Measurements from ENCODE around the gene HPGDS. TPM values are rescaled to one million over a fixed set of nuclear protein-coding genes. Genes with fewer than 3 reads are reported as not detected.

Gene HPGDS
- total and polyA plus RNA-seq, 2 experiments from 2014 or later = not detected

DNA sequence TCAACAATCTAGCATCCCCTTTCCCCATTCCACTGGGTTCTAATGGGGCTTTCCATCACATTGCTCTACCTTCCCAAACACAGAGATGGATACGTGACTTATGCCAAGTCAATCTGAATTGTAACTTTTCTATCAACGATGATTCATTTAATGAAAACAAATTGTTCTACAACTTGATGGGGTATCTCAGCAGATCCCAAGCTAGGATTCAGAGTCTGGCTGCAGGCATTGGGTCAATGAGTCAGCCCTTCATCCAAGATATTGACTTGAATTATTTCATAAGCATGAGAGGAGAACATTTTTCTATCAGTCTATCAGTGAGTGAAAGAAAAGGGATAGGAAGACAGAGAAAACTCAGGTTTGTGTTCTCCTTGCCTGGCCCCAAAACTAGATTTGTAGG, 15.0 kb upstream of the HPGDS start (continued):
- TF ChIP-seq STAT1 (IDR thresholded peaks at IDR 0.05; ENCODE audit: unreplicated experiment) (no peak), EZH2phosphoT487 (IDR thresholded peaks at IDR 0.05; ENCODE audit: unreplicated experiment) (no peak), JUNB (IDR thresholded peaks at IDR 0.05; ENCODE audit: unreplicated experiment) (no peak)
- TF ChIP-seq, protein P1, sequence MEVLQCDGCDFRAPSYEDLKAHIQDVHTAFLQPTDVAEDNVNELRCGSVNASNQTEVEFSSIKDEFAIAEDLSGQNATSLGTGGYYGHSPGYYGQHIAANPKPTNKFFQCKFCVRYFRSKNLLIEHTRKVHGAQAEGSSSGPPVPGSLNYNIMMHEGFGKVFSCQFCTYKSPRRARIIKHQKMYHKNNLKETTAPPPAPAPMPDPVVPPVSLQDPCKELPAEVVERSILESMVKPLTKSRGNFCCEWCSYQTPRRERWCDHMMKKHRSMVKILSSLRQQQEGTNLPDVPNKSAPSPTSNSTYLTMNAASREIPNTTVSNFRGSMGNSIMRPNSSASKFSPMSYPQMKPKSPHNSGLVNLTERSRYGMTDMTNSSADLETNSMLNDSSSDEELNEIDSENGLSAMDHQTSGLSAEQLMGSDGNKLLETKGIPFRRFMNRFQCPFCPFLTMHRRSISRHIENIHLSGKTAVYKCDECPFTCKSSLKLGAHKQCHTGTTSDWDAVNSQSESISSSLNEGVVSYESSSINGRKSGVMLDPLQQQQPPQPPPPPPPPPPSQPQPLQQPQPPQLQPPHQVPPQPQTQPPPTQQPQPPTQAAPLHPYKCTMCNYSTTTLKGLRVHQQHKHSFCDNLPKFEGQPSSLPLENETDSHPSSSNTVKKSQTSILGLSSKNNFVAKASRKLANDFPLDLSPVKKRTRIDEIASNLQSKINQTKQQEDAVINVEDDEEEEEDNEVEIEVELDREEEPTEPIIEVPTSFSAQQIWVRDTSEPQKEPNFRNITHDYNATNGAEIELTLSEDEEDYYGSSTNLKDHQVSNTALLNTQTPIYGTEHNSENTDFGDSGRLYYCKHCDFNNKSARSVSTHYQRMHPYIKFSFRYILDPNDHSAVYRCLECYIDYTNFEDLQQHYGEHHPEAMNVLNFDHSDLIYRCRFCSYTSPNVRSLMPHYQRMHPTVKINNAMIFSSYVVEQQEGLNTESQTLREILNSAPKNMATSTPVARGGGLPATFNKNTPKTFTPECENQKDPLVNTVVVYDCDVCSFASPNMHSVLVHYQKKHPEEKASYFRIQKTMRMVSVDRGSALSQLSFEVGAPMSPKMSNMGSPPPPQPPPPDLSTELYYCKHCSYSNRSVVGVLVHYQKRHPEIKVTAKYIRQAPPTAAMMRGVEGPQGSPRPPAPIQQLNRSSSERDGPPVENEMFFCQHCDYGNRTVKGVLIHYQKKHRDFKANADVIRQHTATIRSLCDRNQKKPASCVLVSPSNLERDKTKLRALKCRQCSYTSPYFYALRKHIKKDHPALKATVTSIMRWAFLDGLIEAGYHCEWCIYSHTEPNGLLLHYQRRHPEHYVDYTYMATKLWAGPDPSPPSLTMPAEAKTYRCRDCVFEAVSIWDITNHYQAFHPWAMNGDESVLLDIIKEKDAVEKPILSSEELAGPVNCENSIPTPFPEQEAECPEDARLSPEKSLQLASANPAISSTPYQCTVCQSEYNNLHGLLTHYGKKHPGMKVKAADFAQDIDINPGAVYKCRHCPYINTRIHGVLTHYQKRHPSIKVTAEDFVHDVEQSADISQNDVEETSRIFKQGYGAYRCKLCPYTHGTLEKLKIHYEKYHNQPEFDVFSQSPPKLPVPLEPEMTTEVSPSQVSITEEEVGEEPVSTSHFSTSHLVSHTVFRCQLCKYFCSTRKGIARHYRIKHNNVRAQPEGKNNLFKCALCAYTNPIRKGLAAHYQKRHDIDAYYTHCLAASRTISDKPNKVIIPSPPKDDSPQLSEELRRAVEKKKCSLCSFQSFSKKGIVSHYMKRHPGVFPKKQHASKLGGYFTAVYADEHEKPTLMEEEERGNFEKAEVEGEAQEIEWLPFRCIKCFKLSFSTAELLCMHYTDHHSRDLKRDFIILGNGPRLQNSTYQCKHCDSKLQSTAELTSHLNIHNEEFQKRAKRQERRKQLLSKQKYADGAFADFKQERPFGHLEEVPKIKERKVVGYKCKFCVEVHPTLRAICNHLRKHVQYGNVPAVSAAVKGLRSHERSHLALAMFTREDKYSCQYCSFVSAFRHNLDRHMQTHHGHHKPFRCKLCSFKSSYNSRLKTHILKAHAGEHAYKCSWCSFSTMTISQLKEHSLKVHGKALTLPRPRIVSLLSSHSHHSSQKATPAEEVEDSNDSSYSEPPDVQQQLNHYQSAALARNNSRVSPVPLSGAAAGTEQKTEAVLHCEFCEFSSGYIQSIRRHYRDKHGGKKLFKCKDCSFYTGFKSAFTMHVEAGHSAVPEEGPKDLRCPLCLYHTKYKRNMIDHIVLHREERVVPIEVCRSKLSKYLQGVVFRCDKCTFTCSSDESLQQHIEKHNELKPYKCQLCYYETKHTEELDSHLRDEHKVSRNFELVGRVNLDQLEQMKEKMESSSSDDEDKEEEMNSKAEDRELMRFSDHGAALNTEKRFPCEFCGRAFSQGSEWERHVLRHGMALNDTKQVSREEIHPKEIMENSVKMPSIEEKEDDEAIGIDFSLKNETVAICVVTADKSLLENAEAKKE (CRISPR knock-in tag; IDR thresholded peaks at IDR 0.05) = no peak

DNA sequence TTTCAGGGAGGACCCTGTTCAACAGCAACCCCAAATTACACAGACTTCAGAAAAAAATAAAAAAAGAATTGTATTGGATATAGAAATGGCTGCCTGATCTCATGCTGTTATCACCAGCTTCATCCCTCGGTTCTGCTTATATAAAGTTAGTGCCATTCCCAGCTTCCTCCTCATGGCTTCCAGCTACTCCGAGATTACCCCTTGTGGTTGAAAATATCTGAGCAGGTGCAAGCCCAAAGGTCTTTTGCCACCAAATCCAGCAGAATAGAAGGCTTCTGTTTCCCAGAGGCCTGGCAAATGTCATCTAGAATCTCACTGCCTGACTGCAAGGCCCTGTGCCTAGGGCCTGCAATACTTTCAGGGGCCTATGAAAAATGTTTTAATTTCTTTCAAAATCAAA, 13.8 kb upstream of the HPGDS start:
- peaks cover 4% of the 10 kb centered on the region for H3K4me1 Mint-ChIP-seq
- ATAC-seq (peak; percentile 46; the same call in 2 of the 3 replicates), DNase-seq (ENCODE audit: low spot score) (peak; percentile 47)
- H3K4me2 ChIP-seq = no peak overlapping the region
- no peaks in the 10 kb centered on the region for H3K27me3 ChIP-seq (ENCODE audit: insufficient read depth)
- no peaks in the 10 kb centered on the region for H3K79me2 ChIP-seq (replicated peaks; ENCODE audit: insufficient read depth)
- no peak overlapping the region for H3K4me3 ChIP-seq
- no peak overlapping the region for H3K27ac Mint-ChIP-seq
- no peak overlapping the region for H2AFZ ChIP-seq
- no peaks in the 10 kb centered on the region for H3K27me3 Mint-ChIP-seq (ENCODE audit: insufficient read depth, low read depth, poor library complexity)
- no peaks in the 10 kb centered on the region for H4K20me1 ChIP-seq (replicated peaks; ENCODE audit: insufficient read depth)
- no peaks in the 10 kb centered on the region for H3F3A ChIP-seq (replicated peaks; ENCODE audit: low read depth)
- H3K4me3 Mint-ChIP-seq = no peak overlapping the region
- no peaks in the 10 kb centered on the region for H3K4me1 ChIP-seq (ENCODE audit: insufficient read depth)
- no peaks in the 10 kb centered on the region for H3K9me3 Mint-ChIP-seq
- no peaks in the 10 kb centered on the region for H3K36me3 ChIP-seq (ENCODE audit: insufficient read depth)
- no peaks in the 10 kb centered on the region for H3K36me3 Mint-ChIP-seq (ENCODE audit: low read depth)
- H3K9me2 ChIP-seq (ENCODE audit: insufficient read depth) = no peaks in the 10 kb centered on the region
- H3K27ac ChIP-seq (ENCODE audit: low read depth) = no peak overlapping the region
- TF ChIP-seq CREB1 (CRISPR knock-in tag; IDR thresholded peaks at IDR 0.05; ENCODE audit: low read depth) (no peak), NANOG (IDR thresholded peaks at IDR 0.05; ENCODE audit: borderline replicate concordance) (no peak), JUNB (IDR thresholded peaks at IDR 0.05; ENCODE audit: unreplicated experiment) (no peak), POLR2AphosphoS5 (IDR thresholded peaks at IDR 0.05; ENCODE audit: low read depth) (no peak), ZNF331 (CRISPR knock-in tag; IDR thresholded peaks at IDR 0.05; ENCODE audit: low read depth) (no peak), EZH2 (IDR thresholded peaks at IDR 0.05; ENCODE audit: low read depth, unreplicated experiment) (no peak), STAT1 (IDR thresholded peaks at IDR 0.05; ENCODE audit: unreplicated experiment) (no peak), ZNF114 (CRISPR knock-in tag; IDR thresholded peaks at IDR 0.05) (no peak), EZH2phosphoT487 (IDR thresholded peaks at IDR 0.05; ENCODE audit: unreplicated experiment) (no peak)
- TF ChIP-seq, protein P2, sequence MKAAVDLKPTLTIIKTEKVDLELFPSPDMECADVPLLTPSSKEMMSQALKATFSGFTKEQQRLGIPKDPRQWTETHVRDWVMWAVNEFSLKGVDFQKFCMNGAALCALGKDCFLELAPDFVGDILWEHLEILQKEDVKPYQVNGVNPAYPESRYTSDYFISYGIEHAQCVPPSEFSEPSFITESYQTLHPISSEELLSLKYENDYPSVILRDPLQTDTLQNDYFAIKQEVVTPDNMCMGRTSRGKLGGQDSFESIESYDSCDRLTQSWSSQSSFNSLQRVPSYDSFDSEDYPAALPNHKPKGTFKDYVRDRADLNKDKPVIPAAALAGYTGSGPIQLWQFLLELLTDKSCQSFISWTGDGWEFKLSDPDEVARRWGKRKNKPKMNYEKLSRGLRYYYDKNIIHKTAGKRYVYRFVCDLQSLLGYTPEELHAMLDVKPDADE (IDR thresholded peaks at IDR 0.05) = no peak
- TF ChIP-seq, protein P3, sequence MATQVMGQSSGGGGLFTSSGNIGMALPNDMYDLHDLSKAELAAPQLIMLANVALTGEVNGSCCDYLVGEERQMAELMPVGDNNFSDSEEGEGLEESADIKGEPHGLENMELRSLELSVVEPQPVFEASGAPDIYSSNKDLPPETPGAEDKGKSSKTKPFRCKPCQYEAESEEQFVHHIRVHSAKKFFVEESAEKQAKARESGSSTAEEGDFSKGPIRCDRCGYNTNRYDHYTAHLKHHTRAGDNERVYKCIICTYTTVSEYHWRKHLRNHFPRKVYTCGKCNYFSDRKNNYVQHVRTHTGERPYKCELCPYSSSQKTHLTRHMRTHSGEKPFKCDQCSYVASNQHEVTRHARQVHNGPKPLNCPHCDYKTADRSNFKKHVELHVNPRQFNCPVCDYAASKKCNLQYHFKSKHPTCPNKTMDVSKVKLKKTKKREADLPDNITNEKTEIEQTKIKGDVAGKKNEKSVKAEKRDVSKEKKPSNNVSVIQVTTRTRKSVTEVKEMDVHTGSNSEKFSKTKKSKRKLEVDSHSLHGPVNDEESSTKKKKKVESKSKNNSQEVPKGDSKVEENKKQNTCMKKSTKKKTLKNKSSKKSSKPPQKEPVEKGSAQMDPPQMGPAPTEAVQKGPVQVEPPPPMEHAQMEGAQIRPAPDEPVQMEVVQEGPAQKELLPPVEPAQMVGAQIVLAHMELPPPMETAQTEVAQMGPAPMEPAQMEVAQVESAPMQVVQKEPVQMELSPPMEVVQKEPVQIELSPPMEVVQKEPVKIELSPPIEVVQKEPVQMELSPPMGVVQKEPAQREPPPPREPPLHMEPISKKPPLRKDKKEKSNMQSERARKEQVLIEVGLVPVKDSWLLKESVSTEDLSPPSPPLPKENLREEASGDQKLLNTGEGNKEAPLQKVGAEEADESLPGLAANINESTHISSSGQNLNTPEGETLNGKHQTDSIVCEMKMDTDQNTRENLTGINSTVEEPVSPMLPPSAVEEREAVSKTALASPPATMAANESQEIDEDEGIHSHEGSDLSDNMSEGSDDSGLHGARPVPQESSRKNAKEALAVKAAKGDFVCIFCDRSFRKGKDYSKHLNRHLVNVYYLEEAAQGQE (IDR thresholded peaks at IDR 0.05; ENCODE audit: unreplicated experiment) = no peak
- TF ChIP-seq, protein P4, sequence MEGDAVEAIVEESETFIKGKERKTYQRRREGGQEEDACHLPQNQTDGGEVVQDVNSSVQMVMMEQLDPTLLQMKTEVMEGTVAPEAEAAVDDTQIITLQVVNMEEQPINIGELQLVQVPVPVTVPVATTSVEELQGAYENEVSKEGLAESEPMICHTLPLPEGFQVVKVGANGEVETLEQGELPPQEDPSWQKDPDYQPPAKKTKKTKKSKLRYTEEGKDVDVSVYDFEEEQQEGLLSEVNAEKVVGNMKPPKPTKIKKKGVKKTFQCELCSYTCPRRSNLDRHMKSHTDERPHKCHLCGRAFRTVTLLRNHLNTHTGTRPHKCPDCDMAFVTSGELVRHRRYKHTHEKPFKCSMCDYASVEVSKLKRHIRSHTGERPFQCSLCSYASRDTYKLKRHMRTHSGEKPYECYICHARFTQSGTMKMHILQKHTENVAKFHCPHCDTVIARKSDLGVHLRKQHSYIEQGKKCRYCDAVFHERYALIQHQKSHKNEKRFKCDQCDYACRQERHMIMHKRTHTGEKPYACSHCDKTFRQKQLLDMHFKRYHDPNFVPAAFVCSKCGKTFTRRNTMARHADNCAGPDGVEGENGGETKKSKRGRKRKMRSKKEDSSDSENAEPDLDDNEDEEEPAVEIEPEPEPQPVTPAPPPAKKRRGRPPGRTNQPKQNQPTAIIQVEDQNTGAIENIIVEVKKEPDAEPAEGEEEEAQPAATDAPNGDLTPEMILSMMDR (conservative IDR thresholded peaks at IDR 0.05; ENCODE audit: low read depth in 2 of 2) = no peak; a peak in 1 of 4 replicates

Measured in GM23338 (cell line).